ENCODE results near the gene DHPS. TPM values are rescaled to one million over a fixed set of nuclear protein-coding genes. Genes with fewer than 3 reads are reported as not detected.

Gene DHPS
- total and polyA plus RNA-seq, 2 donors (not counting 1 experiment from before 2014, with no cell fraction given) = 187 to 204 TPM

GRCh38 chr19:12669270-12670158 is 12.2 kb downstream of the DHPS start:
- Histone ChIP-seq H3K27ac (ENCODE audit: low read length in 2 of 2) (peak overlapping the region; percentile 90 to 99), H3K9me3 (ENCODE audit: control extremely low read depth in 1 of 3, control insufficient read depth in 2 of 3, insufficient read depth in 1 of 3, low read length in 2 of 3) (no peaks in the 10 kb centered on the region), H3K27me3 (replicated peaks in 1 of 4; ENCODE audit: control extremely low read depth in 1 of 4, control insufficient read depth in 3 of 4, insufficient read depth in 4 of 4, low read length in 3 of 4) (no peaks in the 10 kb centered on the region), H3K4me1 (ENCODE audit: control insufficient read depth in 2 of 2, insufficient read depth in 2 of 2, low read length in 2 of 2) (peaks cover 28 to 49% of the 10 kb centered on the region in 2 donors), H3K36me3 (replicated peaks in 1 of 2; ENCODE audit: control extremely low read depth in 1 of 2, control insufficient read depth in 1 of 2, extremely low read depth in 1 of 2, insufficient read depth in 2 of 2, low read length in 1 of 2) (peaks cover 1 to 27% of the 10 kb centered on the region in 2 experiments), H4K20me1 (ENCODE audit: control insufficient read depth, insufficient read depth, low read length, poor library complexity, severe bottlenecking) (peaks cover 32% of the 10 kb centered on the region), H3K4me2 (replicated peaks; ENCODE audit: low read depth, low read length, poor library complexity, severe bottlenecking) (peak overlapping the region; percentile 86), H3K9ac (ENCODE audit: low read length) (peak overlapping the region; percentile 97), H3K79me2 (ENCODE audit: control insufficient read depth, insufficient read depth, low read length) (peaks cover 70% of the 10 kb centered on the region), H2AFZ (ENCODE audit: insufficient read depth, low read depth, low read length, poor library complexity, severe bottlenecking) (peak overlapping the region; percentile 97), H3K4me3 (ENCODE audit: control extremely low read depth in 1 of 5, extremely low read depth in 1 of 5, insufficient read depth in 1 of 5, low read depth in 2 of 5, low read length in 4 of 5) (peak overlapping the region; percentile 75 to 99 (median 95))
- Mint-ChIP-seq H3K4me1 (peaks cover 59% of the 10 kb centered on the region), H3K4me3 (peak overlapping the region; percentile 98), H3K27ac (peak overlapping the region; percentile 100), H3K27me3 (no peaks in the 10 kb centered on the region), H3K9me3 (ENCODE audit: insufficient read depth) (no peaks in the 10 kb centered on the region)
- peak; percentile 91 for DNase-seq
- CTCF ChIA-PET = interaction anchor here (1.0 to 5.7 kb wide), 8 partner anchors 8 to 174 kb away, joined by 3 to 82 read pairs (median 3); partner anchors contain the start of gene JUNB
- WGBS (ENCODE audit: insufficient coverage) = 1% methylated on average over 62 of the region's 64 CpGs
- TF ChIP-seq CTCF (IDR thresholded peaks at IDR 0.05) = no peak
- TF ChIP-seq EZH2 (IDR thresholded peaks at IDR 0.05; ENCODE audit: borderline replicate concordance, insufficient read depth, low read depth, low read length, poor library complexity, severe bottlenecking) = no peak
- peak; percentile 16 for ATAC-seq (ENCODE audit: low read depth)
- intact Hi-C loops (cut with micrococcal nuclease) = loop anchor here (1.0 to 5.0 kb wide), 4 partner anchors 12 to 227 kb away; partner anchors contain the start of genes DHPS, TNPO2, ZNF443 and ZNF564
- POLR2A ChIA-PET = interaction anchor here (0.5 to 1.6 kb wide), 3 partner anchors 56 to 336 kb away, joined by 3 to 9 read pairs (median 3); partner anchors contain the start of gene ZNF563
